Measurements from ENCODE around the gene IFITM10.

The IFITM10 gene

GRCh38 chr11:1766719-1767398 is 16.5 kb upstream of the IFITM10 start:
- DNase-seq (ENCODE audit: low read depth), result no peak
- no peak overlapping the region for H3K4me3 ChIP-seq (ENCODE audit: low read depth, low read length)
- TF ChIP-seq, protein P1, sequence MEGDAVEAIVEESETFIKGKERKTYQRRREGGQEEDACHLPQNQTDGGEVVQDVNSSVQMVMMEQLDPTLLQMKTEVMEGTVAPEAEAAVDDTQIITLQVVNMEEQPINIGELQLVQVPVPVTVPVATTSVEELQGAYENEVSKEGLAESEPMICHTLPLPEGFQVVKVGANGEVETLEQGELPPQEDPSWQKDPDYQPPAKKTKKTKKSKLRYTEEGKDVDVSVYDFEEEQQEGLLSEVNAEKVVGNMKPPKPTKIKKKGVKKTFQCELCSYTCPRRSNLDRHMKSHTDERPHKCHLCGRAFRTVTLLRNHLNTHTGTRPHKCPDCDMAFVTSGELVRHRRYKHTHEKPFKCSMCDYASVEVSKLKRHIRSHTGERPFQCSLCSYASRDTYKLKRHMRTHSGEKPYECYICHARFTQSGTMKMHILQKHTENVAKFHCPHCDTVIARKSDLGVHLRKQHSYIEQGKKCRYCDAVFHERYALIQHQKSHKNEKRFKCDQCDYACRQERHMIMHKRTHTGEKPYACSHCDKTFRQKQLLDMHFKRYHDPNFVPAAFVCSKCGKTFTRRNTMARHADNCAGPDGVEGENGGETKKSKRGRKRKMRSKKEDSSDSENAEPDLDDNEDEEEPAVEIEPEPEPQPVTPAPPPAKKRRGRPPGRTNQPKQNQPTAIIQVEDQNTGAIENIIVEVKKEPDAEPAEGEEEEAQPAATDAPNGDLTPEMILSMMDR (IDR thresholded peaks at IDR 0.05; ENCODE audit: low read depth, low read length), result no peak
- TF ChIP-seq MYC (IDR thresholded peaks at IDR 0.05; ENCODE audit: low read depth, low read length) (no peak), POLR2A (IDR thresholded peaks at IDR 0.05; ENCODE audit: extremely low read depth, insufficient read length) (no peak)
- TF ChIP-seq, protein P2, sequence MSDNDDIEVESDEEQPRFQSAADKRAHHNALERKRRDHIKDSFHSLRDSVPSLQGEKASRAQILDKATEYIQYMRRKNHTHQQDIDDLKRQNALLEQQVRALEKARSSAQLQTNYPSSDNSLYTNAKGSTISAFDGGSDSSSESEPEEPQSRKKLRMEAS (IDR thresholded peaks at IDR 0.05; ENCODE audit: low read depth, low read length), result no peak

GRCh38 chr11:1765871-1766718 is 15.7 kb upstream of the IFITM10 start:
- DNase-seq (ENCODE audit: low read depth), result no peak
- H3K4me3 ChIP-seq (ENCODE audit: low read depth, low read length), result no peak overlapping the region
- TF ChIP-seq, protein P1 (IDR thresholded peaks at IDR 0.05; ENCODE audit: low read depth, low read length), result peak; percentile 9
- TF ChIP-seq MYC (IDR thresholded peaks at IDR 0.05; ENCODE audit: low read depth, low read length), result no peak

GRCh38 chr11:1763796-1764661 is 13.6 kb upstream of the IFITM10 start, which contains the start of gene CTSD:
Gene CTSD, minus strand, starts transcription at chr11:1763927. Its CDS starts 68 bp downstream, at chr11:1763859.
- TF ChIP-seq MYC (IDR thresholded peaks at IDR 0.05; ENCODE audit: low read depth, low read length) (peak; percentile 39), POLR2A (IDR thresholded peaks at IDR 0.05; ENCODE audit: extremely low read depth, insufficient read length) (peak; percentile 59)
- TF ChIP-seq, protein P2 (IDR thresholded peaks at IDR 0.05; ENCODE audit: low read depth, low read length), result peak; percentile 95
- TF ChIP-seq, protein P1 (IDR thresholded peaks at IDR 0.05; ENCODE audit: low read depth, low read length), result no peak
- DNase-seq (ENCODE audit: low read depth), result peak; percentile 79
- peak within 1 kb of the TSS; percentile 49 for H3K4me3 ChIP-seq (ENCODE audit: low read depth, low read length)

DNA sequence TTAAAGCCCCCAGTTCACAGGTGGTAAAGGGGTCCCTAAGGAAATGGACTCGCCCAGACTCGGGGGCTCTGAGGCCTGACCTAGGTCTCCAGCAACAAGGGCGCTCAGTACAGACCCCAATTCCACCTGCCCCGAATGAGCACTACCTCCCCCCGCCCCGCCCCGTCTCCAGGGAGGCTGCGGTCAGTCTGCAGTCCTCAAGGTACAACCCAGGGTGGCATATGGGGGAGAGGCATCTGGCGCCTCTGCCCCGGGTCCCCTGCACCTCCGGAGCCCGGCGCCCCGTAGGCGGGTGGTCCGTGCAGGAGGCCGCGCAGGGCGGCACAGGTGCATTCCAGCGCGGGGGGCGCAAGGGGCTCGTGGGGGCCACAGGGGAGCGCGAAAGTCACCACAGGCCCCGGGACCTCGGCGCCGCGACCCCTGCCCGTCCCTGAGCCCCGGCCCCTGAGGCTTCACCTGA is 13.0 kb upstream of the IFITM10 start:
- peak overlapping the region; percentile 49 for H3K4me3 ChIP-seq (ENCODE audit: low read depth, low read length)
- no peak for DNase-seq (ENCODE audit: low read depth)
- TF ChIP-seq POLR2A (IDR thresholded peaks at IDR 0.05; ENCODE audit: extremely low read depth, insufficient read length), result no peak
- TF ChIP-seq, protein P1 (IDR thresholded peaks at IDR 0.05; ENCODE audit: low read depth, low read length), result no peak
- TF ChIP-seq, protein P2 (IDR thresholded peaks at IDR 0.05; ENCODE audit: low read depth, low read length), result no peak
- no peak for TF ChIP-seq MYC (IDR thresholded peaks at IDR 0.05; ENCODE audit: low read depth, low read length)

- peak; percentile 54 for DNase-seq (ENCODE audit: low read depth)
- peak overlapping the region; percentile 49 for H3K4me3 ChIP-seq (ENCODE audit: low read depth, low read length)
- TF ChIP-seq, protein P2 (IDR thresholded peaks at IDR 0.05; ENCODE audit: low read depth, low read length), result no peak
- no peak for TF ChIP-seq MYC (IDR thresholded peaks at IDR 0.05; ENCODE audit: low read depth, low read length)
- TF ChIP-seq POLR2A (IDR thresholded peaks at IDR 0.05; ENCODE audit: extremely low read depth, insufficient read length), result no peak
- TF ChIP-seq, protein P1 (IDR thresholded peaks at IDR 0.05; ENCODE audit: low read depth, low read length), result no peak
Observed at GRCh38 chr11:1762537-1763302, 12.3 kb upstream of the IFITM10 start.

All from NB4 (cell line).